Nephron progenitor cell (in vitro differentiated cells): ENCODE results near the gene ADAMTS7.
"Not testable (repeated sequence)": the region's sequence is repeated elsewhere in the genome, so short reads cannot be mapped to it uniquely, and the experiment has no call there.

Source experiments
- DNase-seq: peaks from one replicate; pipeline ENCODE4 v3.0.0; 2021
- H3K27ac Mint-ChIP-seq: 2 replicates; pipeline ENCODE4 v1.8.0; 2021; ENCODE audit warnings: mild to moderate bottlenecking, moderate library complexity, mixed read lengths
- H3K27me3 Mint-ChIP-seq: 2 replicates; pipeline ENCODE4 v1.8.0; 2021; ENCODE audit warnings: mild to moderate bottlenecking, low read depth, mixed read lengths; ENCODE audit not compliant: poor library complexity
- H3K36me3 Mint-ChIP-seq: 2 replicates; pipeline ENCODE4 v1.8.0; 2021; ENCODE audit warnings: low read depth, mixed read lengths
- H3K4me1 Mint-ChIP-seq: 2 replicates; pipeline ENCODE4 v1.8.0; 2021; ENCODE audit warnings: mixed read lengths
- H3K4me3 Mint-ChIP-seq: 2 replicates; pipeline ENCODE4 v1.8.0; 2021; ENCODE audit warnings: mild to moderate bottlenecking, moderate library complexity, mixed read lengths
- H3K9me3 Mint-ChIP-seq: 2 replicates; pipeline ENCODE4 v1.8.0; 2021; ENCODE audit warnings: mild to moderate bottlenecking, moderate library complexity, mixed read lengths
- TF ChIP-seq, protein P1 (sequence below): fragments of 200-600 bp; sonication (generic); IDR thresholded peaks from 2 replicates; pipeline ENCODE4 v1.5.0; 2021; ENCODE audit warnings: antibody characterized with exemption

The ADAMTS7 gene

DNA sequence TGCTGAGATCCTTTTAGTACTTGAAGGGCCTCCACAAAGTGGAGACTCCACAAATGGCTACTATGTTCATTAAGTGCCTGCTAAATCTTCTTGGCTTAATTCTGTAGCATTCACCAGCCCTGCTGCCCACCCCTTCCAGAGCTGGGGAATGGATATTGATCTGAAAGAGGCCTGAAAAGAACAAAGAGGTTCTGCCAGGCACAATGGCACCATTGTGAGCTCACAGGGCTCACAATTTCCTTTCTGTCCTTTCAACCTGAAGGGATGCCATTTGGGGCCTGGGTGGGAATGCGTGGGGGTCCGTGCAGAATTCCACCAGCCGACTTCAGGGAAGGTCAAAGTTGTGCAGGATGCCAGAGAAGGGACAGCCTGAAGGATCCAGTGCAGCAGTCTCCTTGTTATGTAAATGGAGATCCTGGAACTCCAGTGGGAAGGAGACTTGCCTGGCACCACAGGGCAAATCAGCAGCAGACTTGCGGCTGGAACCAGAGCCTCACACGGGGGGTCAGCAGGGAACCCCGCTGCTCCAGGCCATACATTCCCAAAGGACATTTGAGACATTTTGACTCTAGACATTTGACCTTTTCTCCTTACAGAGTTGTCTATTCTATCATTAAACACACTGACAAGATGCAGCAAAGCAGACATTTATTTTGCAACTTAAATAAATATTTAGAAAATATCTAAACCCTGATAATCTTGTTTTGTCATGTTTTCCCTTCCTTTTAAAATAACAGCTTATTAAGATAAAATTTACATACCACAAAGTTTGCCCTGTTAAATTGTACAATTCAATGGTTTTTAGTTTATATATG lies 39.9 kb upstream of the ADAMTS7 start:
- TF ChIP-seq, protein P1, sequence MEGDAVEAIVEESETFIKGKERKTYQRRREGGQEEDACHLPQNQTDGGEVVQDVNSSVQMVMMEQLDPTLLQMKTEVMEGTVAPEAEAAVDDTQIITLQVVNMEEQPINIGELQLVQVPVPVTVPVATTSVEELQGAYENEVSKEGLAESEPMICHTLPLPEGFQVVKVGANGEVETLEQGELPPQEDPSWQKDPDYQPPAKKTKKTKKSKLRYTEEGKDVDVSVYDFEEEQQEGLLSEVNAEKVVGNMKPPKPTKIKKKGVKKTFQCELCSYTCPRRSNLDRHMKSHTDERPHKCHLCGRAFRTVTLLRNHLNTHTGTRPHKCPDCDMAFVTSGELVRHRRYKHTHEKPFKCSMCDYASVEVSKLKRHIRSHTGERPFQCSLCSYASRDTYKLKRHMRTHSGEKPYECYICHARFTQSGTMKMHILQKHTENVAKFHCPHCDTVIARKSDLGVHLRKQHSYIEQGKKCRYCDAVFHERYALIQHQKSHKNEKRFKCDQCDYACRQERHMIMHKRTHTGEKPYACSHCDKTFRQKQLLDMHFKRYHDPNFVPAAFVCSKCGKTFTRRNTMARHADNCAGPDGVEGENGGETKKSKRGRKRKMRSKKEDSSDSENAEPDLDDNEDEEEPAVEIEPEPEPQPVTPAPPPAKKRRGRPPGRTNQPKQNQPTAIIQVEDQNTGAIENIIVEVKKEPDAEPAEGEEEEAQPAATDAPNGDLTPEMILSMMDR = no peak
- Mint-ChIP-seq H3K4me1 (peaks cover 18% of the 10 kb centered on the region), H3K27ac (no peak overlapping the region), H3K4me3 (no peak overlapping the region), H3K27me3 (peaks cover 6% of the 10 kb centered on the region), H3K36me3 (peaks cover 5% of the 10 kb centered on the region), H3K9me3 (peaks cover 5% of the 10 kb centered on the region)
- no peak for DNase-seq

DNA sequence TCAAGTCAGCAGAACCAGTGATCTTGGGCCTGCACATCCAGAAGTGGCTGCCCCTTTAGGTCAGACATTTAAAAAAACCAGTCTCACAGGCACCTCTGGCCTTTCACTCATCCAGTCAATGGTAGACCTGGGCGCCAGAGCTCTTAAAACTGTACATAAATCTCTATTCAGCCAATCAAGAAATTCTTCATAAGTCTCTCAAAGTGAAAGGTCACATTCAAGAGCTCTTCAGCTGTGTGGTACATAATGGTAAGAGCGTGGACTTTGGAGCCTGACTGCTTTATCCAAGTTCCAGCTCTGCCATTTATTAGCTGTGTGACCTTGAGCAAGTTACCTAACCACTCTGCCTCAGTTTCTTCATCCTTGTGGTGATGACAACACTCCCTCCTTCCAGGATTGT lies 39.1 kb upstream of the ADAMTS7 start:
- H3K4me1 Mint-ChIP-seq = peaks cover 18% of the 10 kb centered on the region
- TF ChIP-seq, protein P1 = no peak
- DNase-seq = no peak
- peaks cover 5% of the 10 kb centered on the region for H3K36me3 Mint-ChIP-seq
- no peak overlapping the region for H3K27ac Mint-ChIP-seq
- H3K4me3 Mint-ChIP-seq = no peak overlapping the region
- peaks cover 5% of the 10 kb centered on the region for H3K9me3 Mint-ChIP-seq
- H3K27me3 Mint-ChIP-seq = peaks cover 4% of the 10 kb centered on the region

DNA sequence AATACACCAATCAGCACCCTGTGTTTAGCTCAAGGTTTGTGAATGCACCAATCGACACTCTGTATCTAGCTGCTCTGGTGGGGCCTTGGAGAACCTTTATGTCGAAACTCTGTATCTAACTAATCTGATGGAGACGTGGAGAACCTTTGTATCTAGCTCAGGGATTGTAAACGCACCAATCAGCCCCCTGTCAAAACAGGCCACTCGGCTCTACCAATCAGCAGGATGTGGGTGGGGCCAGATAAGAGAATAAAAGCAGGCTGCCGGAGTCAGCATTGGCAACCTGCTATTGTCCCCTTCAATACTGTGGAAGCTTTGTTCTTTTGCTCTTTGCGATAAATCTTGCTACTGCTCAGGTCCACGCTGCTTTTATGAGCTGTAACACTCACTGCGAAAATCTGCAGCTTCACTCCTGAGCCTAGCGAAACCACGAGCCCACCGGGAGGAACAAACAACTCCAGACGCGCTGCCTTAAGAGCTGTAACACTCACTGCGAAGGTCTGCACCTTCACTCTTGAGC lies 36.2 kb upstream of the ADAMTS7 start:
- Mint-ChIP-seq H3K27ac (peak overlapping the region; percentile 80), H3K4me1 (peaks cover 18% of the 10 kb centered on the region)
- H3K36me3 Mint-ChIP-seq, H3K4me3 Mint-ChIP-seq, DNase-seq, H3K9me3 Mint-ChIP-seq, H3K27me3 Mint-ChIP-seq: not testable (repeated sequence)

DNA sequence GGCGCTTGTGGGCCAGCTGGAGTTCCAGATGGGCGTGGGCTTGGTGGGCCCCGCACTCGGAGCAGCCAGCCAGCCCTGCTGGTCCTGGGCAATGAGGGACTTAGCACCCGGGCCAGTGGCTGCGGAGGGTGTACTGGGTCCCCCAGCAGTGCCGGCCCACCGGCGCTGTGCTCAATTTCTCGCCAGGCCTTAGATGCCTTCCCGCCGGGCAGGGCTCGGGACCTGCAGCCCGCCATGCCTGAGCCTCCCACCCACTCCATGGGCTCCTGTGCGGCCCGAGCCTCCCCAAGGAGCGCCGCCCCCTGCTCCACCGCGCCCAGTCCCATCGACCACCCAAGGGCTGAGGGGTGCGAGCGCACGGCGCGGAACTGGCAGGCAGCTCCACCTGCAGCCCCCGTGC lies 35.6 kb upstream of the ADAMTS7 start:
- H3K27me3 Mint-ChIP-seq, DNase-seq, H3K27ac Mint-ChIP-seq, H3K4me3 Mint-ChIP-seq, H3K9me3 Mint-ChIP-seq, H3K36me3 Mint-ChIP-seq: not testable (repeated sequence)
- H3K4me1 Mint-ChIP-seq = peaks cover 18% of the 10 kb centered on the region

DNA sequence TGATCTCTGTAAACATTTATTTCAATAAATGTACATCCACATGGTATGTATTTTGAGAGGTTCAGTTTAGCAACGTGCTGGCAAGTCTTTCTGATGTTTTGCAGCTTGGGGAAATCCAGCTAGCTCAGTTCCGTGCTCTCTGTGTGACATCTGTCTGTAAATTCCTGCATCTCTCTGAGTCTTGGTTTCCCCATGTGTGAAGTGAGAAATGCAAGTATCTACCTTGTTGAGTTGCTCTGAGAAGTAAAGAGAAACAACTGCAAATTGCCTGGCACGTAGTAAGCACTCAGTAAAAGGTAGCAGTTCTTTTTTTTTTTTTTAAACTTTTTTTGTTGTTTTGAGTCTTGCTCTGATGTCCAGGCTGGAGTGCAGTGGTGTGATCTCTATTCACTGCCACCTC lies 31.3 kb upstream of the ADAMTS7 start:
- no peak overlapping the region for H3K4me3 Mint-ChIP-seq
- H3K9me3 Mint-ChIP-seq = peaks cover 3% of the 10 kb centered on the region
- H3K27ac Mint-ChIP-seq = no peak overlapping the region
- peaks cover 8% of the 10 kb centered on the region for H3K27me3 Mint-ChIP-seq
- H3K36me3 Mint-ChIP-seq = no peaks in the 10 kb centered on the region
- peaks cover under 1% of the 10 kb centered on the region for H3K4me1 Mint-ChIP-seq
- DNase-seq = no peak
- TF ChIP-seq, protein P1 = no peak

DNA sequence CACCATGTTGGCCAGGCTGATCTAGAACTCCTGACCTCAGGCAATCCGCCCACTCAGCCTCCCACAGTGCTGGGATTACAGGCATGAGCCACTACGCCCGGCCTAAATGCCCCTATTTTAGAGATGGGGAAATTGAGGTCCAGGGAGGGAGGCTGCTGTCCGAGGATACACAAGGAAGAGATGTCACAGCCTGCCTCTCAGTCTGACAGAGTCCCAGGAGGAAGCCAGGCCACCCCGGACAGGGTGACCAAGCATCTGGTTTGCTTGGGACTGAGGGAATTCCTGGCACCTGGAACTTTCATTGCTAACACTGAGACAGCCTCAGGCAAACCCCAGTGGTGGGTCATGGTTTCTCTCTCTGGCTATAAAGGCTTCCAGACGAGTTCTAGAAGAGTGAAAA lies 30.6 kb upstream of the ADAMTS7 start:
- no peaks in the 10 kb centered on the region for H3K4me1 Mint-ChIP-seq
- peaks cover 11% of the 10 kb centered on the region for H3K27me3 Mint-ChIP-seq
- H3K9me3 Mint-ChIP-seq = no peaks in the 10 kb centered on the region
- H3K27ac Mint-ChIP-seq = no peak overlapping the region
- no peak overlapping the region for H3K4me3 Mint-ChIP-seq
- H3K36me3 Mint-ChIP-seq = no peaks in the 10 kb centered on the region
- no peak for DNase-seq
- TF ChIP-seq, protein P1 = no peak

DNA sequence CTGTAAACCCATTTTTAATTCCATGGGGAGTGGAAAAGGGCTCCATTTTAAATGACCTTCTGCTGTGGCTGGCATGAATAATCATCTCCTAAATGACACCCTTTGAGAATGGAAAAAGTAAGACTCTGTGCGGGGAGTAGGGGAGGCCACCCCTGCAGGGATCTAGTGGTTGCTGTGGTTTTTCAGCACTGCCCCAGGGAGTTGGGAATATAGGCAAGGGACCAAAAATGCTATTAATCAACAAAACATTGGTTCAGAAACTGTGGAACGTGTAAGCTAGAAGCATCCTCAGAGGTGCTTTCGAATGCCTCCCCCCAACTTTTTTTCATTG lies 30.1 kb upstream of the ADAMTS7 start:
- H3K9me3 Mint-ChIP-seq = no peaks in the 10 kb centered on the region
- no peak overlapping the region for H3K4me3 Mint-ChIP-seq
- H3K4me1 Mint-ChIP-seq = no peaks in the 10 kb centered on the region
- H3K36me3 Mint-ChIP-seq = no peaks in the 10 kb centered on the region
- no peak for DNase-seq
- peaks cover 14% of the 10 kb centered on the region for H3K27me3 Mint-ChIP-seq
- TF ChIP-seq, protein P1 = no peak
- no peak overlapping the region for H3K27ac Mint-ChIP-seq
